Cardiac muscle cell (in vitro differentiated cells and primary cell): ENCODE results near the gene PPM1H. TPM values are rescaled to one million over a fixed set of nuclear protein-coding genes. Genes with fewer than 3 reads are reported as not detected.

Source experiments
- DNase-seq, 2 donors: peaks; one replicate each; pipeline versions ENCODE4 v3.0.0 to v3.0.0-alpha.2; 2010 to 2017; ENCODE audit warnings: low read depth in 1 of 2, low spot score in 1 of 2
- H3K27ac ChIP-seq: fragments of 200-600 bp; sonication (generic); 2 replicates; pipeline ENCODE4 v1.5.1; 2016
- H3K27me3 ChIP-seq: fragments of 200-600 bp; sonication (generic); 2 replicates; pipeline ENCODE4 v1.6.0; 2016; ENCODE audit warnings: control low read depth
- H3K36me3 ChIP-seq: fragments of 200-600 bp; sonication (generic); 2 replicates; pipeline ENCODE4 v1.5.1; 2016; ENCODE audit warnings: control low read depth
- H3K4me1 ChIP-seq: fragments of 200-600 bp; sonication (generic); 2 replicates; pipeline ENCODE4 v1.8.1; 2017; ENCODE audit warnings: low read depth, mild to moderate bottlenecking, mixed run types
- H3K4me3 ChIP-seq: fragments of 200-600 bp; sonication (generic); 2 replicates; pipeline ENCODE4 v1.5.1; 2016; ENCODE audit warnings: mild to moderate bottlenecking
- H3K9me3 ChIP-seq: fragments of 200-600 bp; sonication (generic); 2 replicates; pipeline ENCODE4 v1.5.1; 2017; ENCODE audit warnings: low read depth, mild to moderate bottlenecking, control low read depth
- polyA plus RNA-seq: library from polyadenylated mRNA; unstranded; fragments of >200 nt; fragmentation: Nextera tagmentation; extraction: Ambion mirVana; gene quantifications from 2 replicates; pipeline ENCODE4 v1.2.1, GENCODE V29; 2016
- total RNA-seq: library from RNA; depleted of rRNA; stranded (reverse); fragments of >200 nt; gene quantifications from 2 replicates; pipeline ENCODE4 v1.2.3, GENCODE V29; 2016
- TF ChIP-seq, protein P1 (sequence below): IDR thresholded peaks from 2 replicates; pipeline ENCODE4 v1.5.1; 2012; ENCODE audit warnings: low read depth, mild to moderate bottlenecking, low read length

The PPM1H gene
- total and polyA plus RNA-seq, 2 experiments from 2014 or later = 2.9 to 3.3 TPM

- Histone ChIP-seq H3K4me1 (no peaks in the 10 kb centered on the region), H3K9me3 (no peaks in the 10 kb centered on the region), H3K27me3 (no peaks in the 10 kb centered on the region), H3K4me3 (no peak overlapping the region), H3K36me3 (no peaks in the 10 kb centered on the region), H3K27ac (no peak overlapping the region)
- DNase-seq = no peak
- TF ChIP-seq, protein P1, sequence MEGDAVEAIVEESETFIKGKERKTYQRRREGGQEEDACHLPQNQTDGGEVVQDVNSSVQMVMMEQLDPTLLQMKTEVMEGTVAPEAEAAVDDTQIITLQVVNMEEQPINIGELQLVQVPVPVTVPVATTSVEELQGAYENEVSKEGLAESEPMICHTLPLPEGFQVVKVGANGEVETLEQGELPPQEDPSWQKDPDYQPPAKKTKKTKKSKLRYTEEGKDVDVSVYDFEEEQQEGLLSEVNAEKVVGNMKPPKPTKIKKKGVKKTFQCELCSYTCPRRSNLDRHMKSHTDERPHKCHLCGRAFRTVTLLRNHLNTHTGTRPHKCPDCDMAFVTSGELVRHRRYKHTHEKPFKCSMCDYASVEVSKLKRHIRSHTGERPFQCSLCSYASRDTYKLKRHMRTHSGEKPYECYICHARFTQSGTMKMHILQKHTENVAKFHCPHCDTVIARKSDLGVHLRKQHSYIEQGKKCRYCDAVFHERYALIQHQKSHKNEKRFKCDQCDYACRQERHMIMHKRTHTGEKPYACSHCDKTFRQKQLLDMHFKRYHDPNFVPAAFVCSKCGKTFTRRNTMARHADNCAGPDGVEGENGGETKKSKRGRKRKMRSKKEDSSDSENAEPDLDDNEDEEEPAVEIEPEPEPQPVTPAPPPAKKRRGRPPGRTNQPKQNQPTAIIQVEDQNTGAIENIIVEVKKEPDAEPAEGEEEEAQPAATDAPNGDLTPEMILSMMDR = no peak
Observed at GRCh38 chr12:62724285-62724684, 210.7 kb downstream of the PPM1H start.

GRCh38 chr12:62722971-62723680 is 211.8 kb downstream of the PPM1H start:
- Histone ChIP-seq H3K9me3 (no peaks in the 10 kb centered on the region), H3K36me3 (no peaks in the 10 kb centered on the region), H3K4me3 (no peak overlapping the region), H3K27me3 (no peaks in the 10 kb centered on the region), H3K27ac (no peak overlapping the region), H3K4me1 (no peaks in the 10 kb centered on the region)
- DNase-seq = no peak
- TF ChIP-seq, protein P1 = no peak

DNA sequence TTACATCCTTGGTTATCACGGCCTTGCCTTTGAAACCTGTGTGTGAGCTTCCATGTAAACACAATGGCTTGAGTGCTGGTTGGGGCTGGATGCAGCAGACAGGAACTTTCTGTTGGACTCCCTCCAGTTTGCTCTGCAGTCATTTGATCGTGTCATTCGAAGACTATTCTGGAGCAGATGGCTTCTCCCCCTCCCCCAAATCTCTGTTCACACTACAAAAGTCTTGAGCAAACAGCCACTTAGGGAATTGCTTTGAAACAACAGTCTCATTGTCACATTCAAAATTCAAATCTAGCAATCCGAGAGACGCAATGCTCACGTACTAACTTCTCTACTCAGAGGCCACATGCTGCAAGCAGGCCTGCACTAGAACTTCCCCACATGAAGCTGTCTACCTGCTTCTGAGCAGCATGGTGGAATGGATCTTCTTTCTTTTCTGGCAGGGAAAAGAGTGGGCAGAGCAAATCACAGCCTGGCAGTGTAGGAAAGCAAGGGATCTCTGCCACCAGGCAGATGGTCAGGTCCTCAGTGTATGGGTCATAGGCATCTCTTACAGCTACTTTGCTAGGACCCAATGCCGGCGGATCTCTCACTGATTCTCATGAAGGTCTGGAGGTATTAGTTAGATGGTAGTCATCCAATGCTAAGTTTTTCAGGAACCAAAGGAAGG is 214.2 kb downstream of the PPM1H start:
- Histone ChIP-seq H3K9me3 (no peaks in the 10 kb centered on the region), H3K27me3 (no peaks in the 10 kb centered on the region), H3K4me1 (no peaks in the 10 kb centered on the region), H3K36me3 (no peaks in the 10 kb centered on the region), H3K27ac (no peak overlapping the region), H3K4me3 (no peak overlapping the region)
- TF ChIP-seq, protein P1 = no peak
- DNase-seq = peak in 1 of 2 donors; percentile 63

DNA sequence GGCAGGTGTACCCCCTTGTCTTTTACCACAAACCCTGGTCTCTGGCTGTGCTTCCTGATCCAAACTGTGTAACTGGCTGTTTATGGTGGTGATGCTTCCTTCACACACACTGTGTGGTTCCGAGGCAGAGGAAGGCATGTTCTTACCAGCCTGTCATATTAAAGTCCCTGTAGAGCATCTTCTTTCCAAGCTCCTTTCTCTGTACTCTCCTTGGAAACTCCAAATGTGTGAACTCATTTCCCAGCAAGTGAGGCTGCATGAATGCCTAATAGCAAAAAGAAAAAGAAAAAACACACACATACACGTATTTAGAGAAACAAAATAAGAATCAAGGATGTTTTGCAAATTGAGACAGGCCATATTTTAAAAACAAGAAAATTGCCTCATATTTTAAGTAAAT is 214.9 kb downstream of the PPM1H start:
- TF ChIP-seq, protein P1 = no peak
- no peak overlapping the region for H3K4me3 ChIP-seq
- no peaks in the 10 kb centered on the region for H3K27me3 ChIP-seq
- no peak overlapping the region for H3K27ac ChIP-seq
- H3K9me3 ChIP-seq = no peaks in the 10 kb centered on the region
- no peaks in the 10 kb centered on the region for H3K36me3 ChIP-seq
- no peak for DNase-seq
- H3K4me1 ChIP-seq = no peaks in the 10 kb centered on the region

- Histone ChIP-seq H3K9me3 (no peaks in the 10 kb centered on the region), H3K27me3 (no peaks in the 10 kb centered on the region), H3K27ac (no peak overlapping the region), H3K36me3 (no peaks in the 10 kb centered on the region), H3K4me1 (no peaks in the 10 kb centered on the region), H3K4me3 (no peak overlapping the region)
- TF ChIP-seq, protein P1 = no peak
- DNase-seq = no peak
Observed at GRCh38 chr12:62718762-62719426, 216.1 kb downstream of the PPM1H start.
